Uterus (tissue), 2 donors: Measurements from ENCODE around the gene TMEM253.

Source experiments
- CTCF ChIP-seq, 4 experiments: fragments of 200-600 bp in 2 of 4; fragments of 450-650 bp in 2 of 4; sonication (generic) in 2 of 4; IDR thresholded peaks; one replicate each; pipeline ENCODE4 v1.5.1; 2016 to 2019; ENCODE audit warnings: antibody characterized with exemption in 4 of 4, mild to moderate bottlenecking in 2 of 4, moderate library complexity in 1 of 4
- POLR2A ChIP-seq, 2 donors: fragments of 450-650 bp; IDR thresholded peaks; one replicate each; pipeline ENCODE4 v1.6.1; 2016; ENCODE audit warnings: antibody characterized with exemption in 2 of 2, mild to moderate bottlenecking in 1 of 2, moderate library complexity in 1 of 2

DNA sequence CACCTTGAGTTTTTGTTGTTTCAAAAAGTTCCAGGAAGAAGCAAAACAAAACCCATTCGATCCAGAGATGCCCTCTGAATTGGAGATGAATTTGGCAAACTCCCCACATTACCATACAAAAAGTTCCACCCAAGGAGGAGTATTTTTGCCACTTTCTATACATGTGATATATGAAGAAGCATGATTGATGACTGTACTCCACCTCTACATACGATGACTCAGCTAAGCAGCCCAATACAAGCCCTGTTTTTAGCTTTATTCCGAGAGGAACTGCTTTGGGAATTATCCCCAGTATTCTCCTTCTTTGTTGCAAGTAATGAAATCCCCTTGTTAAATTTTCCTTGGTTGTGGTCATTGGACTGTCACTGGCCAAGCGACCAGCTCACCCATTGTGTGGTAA, 11.4 kb downstream of the TMEM253 start:
- no peak for TF ChIP-seq CTCF (IDR thresholded peaks at IDR 0.05)
- no peak for TF ChIP-seq POLR2A (IDR thresholded peaks at IDR 0.05)
